AG10803 (cell line): ENCODE results near the gene F2RL2.

ENCODE experiments used
- DNase-seq: peaks from one replicate; pipeline ENCODE4 v3.0.0; 2010; ENCODE audit warnings: low read depth
- H3K4me3 ChIP-seq: 2 replicates; pipeline ENCODE4 v1.5.1; 2011; ENCODE audit warnings: mild to moderate bottlenecking, low read length, control low read depth
- CTCF ChIP-seq: conservative IDR thresholded peaks from 2 replicates; pipeline ENCODE4 v1.5.1; 2011; ENCODE audit warnings: mild to moderate bottlenecking, low read length, control low read depth, inconsistent platforms

The F2RL2 gene

GRCh38 chr5:76662521-76662920, 39.3 kb upstream of the F2RL2 start:
- no peak overlapping the region for H3K4me3 ChIP-seq
- TF ChIP-seq CTCF, result no peak
- DNase-seq, result no peak

- peak; percentile 4 for DNase-seq
- TF ChIP-seq CTCF, result no peak
Observed at GRCh38 chr5:76660360-76660759, 37.2 kb upstream of the F2RL2 start.

GRCh38 chr5:76657683-76658311, 34.6 kb upstream of the F2RL2 start:
- DNase-seq, result no peak
- TF ChIP-seq CTCF, result no peak
- H3K4me3 ChIP-seq, result no peak overlapping the region

More at GRCh38 chr5:76660360-76660759, 37.2 kb upstream of the F2RL2 start:
- H3K4me3 ChIP-seq, result no peak overlapping the region

GRCh38 chr5:76657091-76657490, 33.9 kb upstream of the F2RL2 start:
- no peak overlapping the region for H3K4me3 ChIP-seq
- TF ChIP-seq CTCF, result no peak
- no peak for DNase-seq

- H3K4me3 ChIP-seq, result no peak overlapping the region
- DNase-seq, result no peak
- no peak for TF ChIP-seq CTCF
Observed at GRCh38 chr5:76652809-76653414, 29.7 kb upstream of the F2RL2 start.

- no peak for TF ChIP-seq CTCF
- no peak for DNase-seq
- H3K4me3 ChIP-seq, result no peak overlapping the region
Observed at GRCh38 chr5:76649140-76649539, 25.9 kb upstream of the F2RL2 start.

- TF ChIP-seq CTCF, result no peak
- no peak overlapping the region for H3K4me3 ChIP-seq
- no peak for DNase-seq
Observed at GRCh38 chr5:76643371-76643770, 20.2 kb upstream of the F2RL2 start.
